Measurements from ENCODE around the gene GGTLC1. TPM values are rescaled to one million over a fixed set of nuclear protein-coding genes. Genes with fewer than 3 reads are reported as not detected.
"Not testable (repeated sequence)": the region's sequence is repeated elsewhere in the genome, so short reads cannot be mapped to it uniquely, and the experiment has no call there.

Gene GGTLC1
- polyA plus RNA-seq, 4 donors: not detected

DNA sequence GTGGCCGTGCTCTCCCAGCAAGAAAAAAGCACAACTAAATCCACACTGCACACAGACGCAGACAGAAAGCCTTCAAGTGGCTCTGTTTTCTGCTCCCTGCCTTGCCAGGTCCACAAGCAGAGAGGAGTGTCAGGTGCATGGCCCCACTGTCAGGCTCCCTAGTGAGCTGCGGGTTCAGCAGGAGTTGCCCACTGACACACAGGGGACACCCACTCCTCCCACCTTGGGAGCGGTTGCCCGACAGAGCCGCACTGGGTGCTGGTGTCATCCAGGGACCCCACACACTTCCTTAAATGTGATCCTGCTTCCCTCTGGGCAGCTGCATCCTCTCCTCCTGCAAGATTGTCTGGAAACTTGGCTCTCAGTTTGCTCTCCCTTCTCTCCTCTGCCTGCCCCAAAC is 6.7 kb upstream of the GGTLC1 start:
- DNase-seq (ENCODE audit: low read depth in 4 of 4, low spot score in 2 of 4): not testable (repeated sequence)

- DNase-seq (ENCODE audit: low read depth in 4 of 4, low spot score in 2 of 4): not testable (repeated sequence)
Observed at GRCh38 chr20:23994001-23994633, 5.5 kb upstream of the GGTLC1 start.

DNA sequence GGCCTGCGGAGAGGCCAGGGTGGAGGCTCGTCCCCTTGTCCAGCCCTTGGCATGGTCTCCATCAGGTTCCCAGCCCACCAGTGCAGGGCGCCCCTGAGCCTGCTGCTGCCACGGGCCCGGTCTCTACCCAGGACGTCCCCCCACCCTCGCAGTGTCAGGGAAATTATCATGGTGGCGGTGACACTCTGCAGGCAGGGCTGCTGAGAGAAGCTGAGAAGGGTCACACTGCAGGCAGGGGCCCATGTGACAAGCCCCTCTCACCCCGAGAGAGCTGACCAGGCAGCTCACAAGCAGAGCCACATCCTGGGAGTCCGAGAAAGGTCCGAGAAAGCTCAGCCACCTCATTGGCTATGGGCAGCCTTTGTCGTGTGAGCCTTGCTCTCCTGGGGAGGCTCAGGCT is 4.9 kb upstream of the GGTLC1 start:
- not testable (repeated sequence) for DNase-seq (ENCODE audit: low read depth in 4 of 4, low spot score in 2 of 4)

GRCh38 chr20:23990296-23990695 is 1.7 kb upstream of the GGTLC1 start:
- DNase-seq (ENCODE audit: low read depth in 4 of 4, low spot score in 2 of 4): not testable (repeated sequence)

DNA sequence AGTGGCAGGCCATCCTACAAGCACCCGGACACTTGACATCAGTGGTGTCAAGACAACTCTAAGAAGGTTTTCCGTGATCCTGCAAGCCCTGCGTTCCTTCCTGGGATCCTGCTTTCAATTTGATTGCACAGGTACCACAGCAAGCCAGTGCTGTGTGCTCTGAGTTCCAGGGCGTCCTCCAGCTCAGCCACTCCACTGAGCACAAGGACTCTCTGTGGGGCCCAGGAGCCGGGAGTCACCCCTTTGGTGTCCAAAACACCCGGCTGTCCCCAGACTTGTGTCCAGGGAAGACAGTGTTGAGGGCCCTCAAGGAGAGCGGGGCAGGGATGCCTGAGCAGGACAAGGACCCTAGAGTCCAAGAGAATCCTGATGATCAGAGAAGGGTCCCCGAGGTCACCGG is 387 bp upstream of the GGTLC1 start:
- not testable (repeated sequence) for DNase-seq (ENCODE audit: low read depth in 4 of 4, low spot score in 2 of 4)

GRCh38 chr20:23986716-23987115 is 1.9 kb downstream of the GGTLC1 start:
- DNase-seq (ENCODE audit: low read depth in 4 of 4, low spot score in 2 of 4): not testable (repeated sequence)

- DNase-seq (ENCODE audit: low read depth in 4 of 4, low spot score in 2 of 4): not testable (repeated sequence)
Observed at GRCh38 chr20:23986310-23986709, 2.3 kb downstream of the GGTLC1 start.

GRCh38 chr20:23985790-23986225 is 2.8 kb downstream of the GGTLC1 start:
- not testable (repeated sequence) for DNase-seq (ENCODE audit: low read depth in 4 of 4, low spot score in 2 of 4)

- DNase-seq (ENCODE audit: low read depth in 4 of 4, low spot score in 2 of 4): not testable (repeated sequence)
Observed at GRCh38 chr20:23985066-23985789, 3.4 kb downstream of the GGTLC1 start.

DNA sequence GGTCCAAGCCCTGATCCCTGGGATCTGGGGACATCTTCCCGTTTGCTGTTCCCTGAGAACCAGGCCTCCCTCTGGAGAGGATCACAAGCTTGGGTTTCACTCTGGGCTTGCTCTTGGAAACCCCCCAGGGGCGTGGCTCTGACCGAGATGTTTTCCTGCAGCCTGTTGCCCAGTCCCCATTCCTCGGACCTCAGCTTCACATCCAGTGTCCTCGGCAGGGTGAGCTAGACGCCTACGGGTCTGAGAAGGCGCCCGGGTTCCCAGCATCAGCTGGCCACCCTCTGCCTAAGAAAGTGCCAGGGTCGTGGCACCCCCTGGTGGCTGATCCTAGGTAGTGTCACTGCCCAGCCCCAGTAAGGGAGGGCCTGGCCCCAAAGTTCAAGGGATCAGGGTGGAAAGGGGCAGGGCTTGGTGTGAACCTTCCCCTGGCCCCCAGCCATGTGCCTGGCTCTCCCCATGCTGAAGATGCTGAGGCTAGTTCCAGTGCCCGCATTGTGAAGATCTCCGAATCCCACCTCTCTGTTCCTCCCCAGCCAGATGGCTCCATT is 4.0 kb downstream of the GGTLC1 start:
- DNase-seq (ENCODE audit: low read depth in 4 of 4, low spot score in 2 of 4): not testable (repeated sequence)

DNA sequence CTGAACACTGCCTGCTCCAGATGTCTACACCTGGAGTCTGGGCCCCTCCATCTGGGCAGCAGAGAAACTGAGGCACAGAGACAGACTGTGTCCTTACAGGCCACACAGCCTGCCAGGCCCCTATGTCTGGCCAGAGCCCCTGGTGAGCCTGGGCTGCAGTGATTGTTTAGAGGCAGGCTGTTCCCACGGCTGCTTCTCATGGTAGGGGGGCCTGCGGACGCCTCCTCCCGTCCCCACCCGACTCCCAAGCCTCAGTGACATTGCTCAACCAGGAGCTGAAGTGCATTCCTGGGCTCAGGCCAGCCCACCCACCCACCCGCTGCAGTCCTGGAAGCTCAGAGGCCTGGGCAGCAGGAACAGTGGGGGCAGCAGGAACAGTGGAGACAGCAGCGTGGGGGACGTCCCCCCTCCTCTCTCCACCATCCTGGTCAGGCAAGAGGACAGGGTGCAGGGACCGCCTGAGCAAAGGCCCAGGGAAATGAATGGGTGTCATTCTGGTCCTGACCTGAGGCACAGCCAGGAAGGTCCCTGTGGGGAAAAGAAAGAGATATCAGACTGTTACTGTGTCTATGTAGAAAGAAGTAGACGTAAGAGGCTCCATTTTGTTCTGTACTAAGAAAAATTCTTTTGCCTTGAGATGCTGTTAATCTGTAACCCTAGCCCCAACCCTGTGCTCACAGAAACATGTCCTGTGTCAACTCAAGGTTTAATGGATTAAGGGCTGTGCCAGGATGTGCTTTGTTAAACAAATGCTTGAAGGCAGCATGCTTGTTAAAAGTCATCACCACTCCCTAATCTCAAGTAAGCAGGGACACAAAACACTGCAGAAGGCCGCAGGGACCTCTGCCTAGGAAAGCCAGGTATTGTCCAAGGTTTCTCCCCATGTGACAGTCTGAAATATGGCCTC is 6.2 kb downstream of the GGTLC1 start:
- peak in 1 of 4 donors; percentile 32 for DNase-seq (ENCODE audit: low read depth in 4 of 4, low spot score in 2 of 4)

GRCh38 chr20:23981526-23981925 is 7.1 kb downstream of the GGTLC1 start:
- not testable (repeated sequence) for DNase-seq (ENCODE audit: low read depth in 4 of 4, low spot score in 2 of 4)

DNA sequence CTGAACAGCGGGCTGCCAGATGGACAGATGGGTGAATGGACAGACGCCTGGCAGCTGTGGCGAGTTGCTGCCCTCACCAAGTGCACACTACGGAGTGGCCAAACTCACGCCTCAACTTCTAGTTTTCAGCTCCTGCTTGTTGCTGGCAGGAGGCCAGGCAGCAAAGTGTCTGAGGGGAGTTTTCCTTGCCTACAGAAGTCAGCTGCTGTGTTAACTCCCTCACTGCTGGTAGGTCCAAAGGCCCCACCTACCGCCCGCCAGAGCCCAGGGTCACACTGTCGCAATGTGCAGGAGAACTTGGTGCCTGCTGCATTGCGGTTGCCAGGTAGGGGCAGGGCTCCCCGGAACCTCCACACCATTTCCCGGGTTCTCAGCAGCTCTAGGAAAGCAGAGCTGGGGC is 7.6 kb downstream of the GGTLC1 start:
- DNase-seq (ENCODE audit: low read depth in 4 of 4, low spot score in 2 of 4): peak in 3 of 4 donors; percentile 14 to 60 (median 37)

DNA sequence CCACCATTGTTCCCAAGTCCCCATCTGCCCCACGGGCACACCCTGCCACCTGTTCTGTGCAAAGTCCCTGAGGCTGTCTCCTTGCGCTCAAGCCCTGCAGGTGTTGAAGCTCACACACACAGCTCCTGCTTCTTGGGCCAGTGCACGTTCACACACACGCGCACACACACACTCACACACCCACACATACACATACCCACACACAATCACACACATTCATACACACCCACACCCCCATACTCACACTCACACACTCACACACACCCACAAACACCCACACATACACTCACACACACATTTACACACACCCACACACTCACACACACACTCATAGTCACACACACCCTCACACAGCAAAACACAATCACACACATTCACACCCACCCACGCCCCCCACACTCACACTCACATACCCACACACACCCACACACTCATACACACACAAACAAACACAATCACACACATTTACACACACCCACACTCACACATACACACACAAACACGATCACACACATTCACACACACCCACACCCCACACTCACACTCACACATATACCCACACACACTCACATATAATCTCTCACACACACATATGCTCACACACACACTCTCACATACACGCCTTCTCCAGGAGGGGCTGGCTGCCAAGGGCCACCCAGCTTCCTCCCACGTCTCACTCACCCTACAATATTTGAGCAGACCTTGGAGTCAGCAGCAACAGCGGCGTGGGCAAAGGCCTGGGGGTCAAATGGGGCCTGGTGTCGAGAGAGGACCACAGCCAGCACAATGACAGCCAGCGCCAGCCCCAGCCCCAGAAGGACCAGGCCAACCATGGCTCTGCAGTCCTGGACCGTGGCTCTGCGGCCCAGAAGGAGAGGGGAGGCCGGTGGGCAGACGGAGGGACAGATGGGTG is 8.4 kb downstream of the GGTLC1 start:
- not testable (repeated sequence) for DNase-seq (ENCODE audit: low read depth in 4 of 4, low spot score in 2 of 4)

DNA sequence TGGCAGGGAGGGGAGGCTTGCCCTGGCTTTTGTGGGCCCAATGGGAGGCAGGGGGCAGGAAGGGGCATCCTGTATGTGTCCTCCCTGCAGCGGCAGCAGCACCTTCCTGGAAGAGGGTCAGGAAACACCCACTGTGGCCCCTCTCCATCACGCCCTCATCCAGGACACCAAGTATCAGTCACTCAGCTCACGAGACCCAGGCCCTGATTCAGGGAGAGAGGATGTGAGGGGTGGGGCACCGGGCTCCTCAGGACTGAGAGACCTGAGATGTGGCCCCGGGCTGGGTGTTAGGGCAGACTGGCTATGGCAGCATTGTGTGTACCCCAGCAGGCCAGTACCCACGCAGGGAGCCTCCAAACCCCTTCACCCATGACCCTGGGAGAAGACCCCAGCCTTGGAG is 9.2 kb downstream of the GGTLC1 start:
- DNase-seq (ENCODE audit: low read depth in 4 of 4, low spot score in 2 of 4): not testable (repeated sequence)

GRCh38 chr20:23978457-23978856 is 10.1 kb downstream of the GGTLC1 start:
- DNase-seq (ENCODE audit: low read depth in 4 of 4, low spot score in 2 of 4): not testable (repeated sequence)

- no peak for DNase-seq (ENCODE audit: low read depth in 4 of 4, low spot score in 2 of 4)
Observed at GRCh38 chr20:23974966-23975365, 13.6 kb downstream of the GGTLC1 start.

- DNase-seq (ENCODE audit: low read depth in 4 of 4, low spot score in 2 of 4): no peak
Observed at GRCh38 chr20:23971310-23971709, 17.3 kb downstream of the GGTLC1 start.

DNA sequence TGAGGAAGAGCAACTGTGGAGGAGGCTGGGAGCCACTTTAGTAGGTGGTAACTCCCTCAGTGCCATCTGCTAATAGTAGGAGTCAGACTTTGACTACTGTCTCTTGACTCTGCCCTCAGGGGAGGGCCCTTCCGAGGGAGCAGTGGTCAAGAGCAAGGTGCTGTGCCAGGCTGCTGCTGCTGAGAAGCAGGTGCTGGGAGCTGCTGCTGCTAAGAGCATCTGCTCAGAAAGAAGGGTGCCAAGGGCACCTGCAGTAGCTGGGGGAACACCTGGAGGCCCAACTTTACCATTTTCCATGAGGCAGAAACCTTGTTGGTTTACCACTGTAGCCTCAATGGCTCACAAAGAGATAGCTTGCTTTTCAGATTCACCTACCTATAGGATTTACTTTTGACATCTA is 18.5 kb downstream of the GGTLC1 start:
- DNase-seq (ENCODE audit: low read depth in 4 of 4, low spot score in 2 of 4): no peak

DNA sequence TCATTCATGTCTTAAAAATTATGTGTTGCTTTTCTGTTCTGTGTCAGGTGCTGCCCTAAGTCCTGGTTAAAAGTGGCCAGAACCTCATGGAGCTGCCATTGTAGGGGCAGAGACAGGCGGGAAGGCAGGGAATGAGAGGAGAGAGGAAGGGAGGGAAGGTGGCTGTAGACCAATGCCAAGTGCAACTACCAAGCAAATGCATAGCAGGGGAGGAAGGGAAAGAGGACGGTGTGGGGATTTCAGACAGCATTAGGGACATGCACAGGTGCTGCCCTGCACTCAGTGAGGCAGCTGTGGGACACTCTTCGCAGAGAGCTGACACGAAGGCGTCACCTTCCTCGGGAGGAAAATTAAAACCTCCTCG is 21.0 kb downstream of the GGTLC1 start:
- no peak for DNase-seq (ENCODE audit: low read depth in 4 of 4, low spot score in 2 of 4)
